Naive thymus-derived CD4-positive, alpha-beta T cell (primary cell): Measurements from ENCODE around the gene LVRN. TPM values are rescaled to one million over a fixed set of nuclear protein-coding genes. Genes with fewer than 3 reads are reported as not detected.

Source experiments
- ATAC-seq: fragments of 150-1000 bp; cut with Tn5 transposase; 2 replicates; pipeline ENCODE4 v1.10.0; 2021; ENCODE audit warnings: mild to moderate bottlenecking, moderate library complexity
- CTCF ChIA-PET: fragments of 350-600 bp; sonication (Branson Sonifier 250); formaldehyde crosslinking; loops from one replicate; lab custom pipeline; 2021; ENCODE audit warnings: antibody characterized with exemption; lab: Charles Lee
- POLR2A ChIA-PET: fragments of 350-600 bp; sonication (Branson Sonifier 250); formaldehyde crosslinking; loops from one replicate; lab custom pipeline; 2021; ENCODE audit warnings: antibody characterized with exemption, inconsistent platforms; lab: Charles Lee
- DNase-seq, 9 donors: peaks; one replicate each; pipeline versions ENCODE4 v3.0.0 to v3.0.0-alpha.2; 2020 to 2022; ENCODE audit warnings: mixed read lengths in 1 of 9
- H3K27ac ChIP-seq: one replicate; pipeline ENCODE4 v1.7.0; 2013; ENCODE audit warnings: mild to moderate bottlenecking, low read depth, low read length, moderate library complexity
- H3K27me3 ChIP-seq, 2 donors: one replicate each; pipeline ENCODE4 v1.7.0; 2013; ENCODE audit warnings: low read length in 2 of 2, mild to moderate bottlenecking in 2 of 2, moderate library complexity in 2 of 2; ENCODE audit not compliant: control insufficient read depth in 2 of 2, insufficient read depth in 2 of 2
- H3K36me3 ChIP-seq, 3 experiments: 1 replicate in 2 of 3; 2 replicates in 1 of 3; pipeline ENCODE4 v1.7.0; 2013; ENCODE audit warnings: low read length in 3 of 3, mild to moderate bottlenecking in 3 of 3, moderate library complexity in 1 of 3; ENCODE audit not compliant: insufficient read depth in 3 of 3, control insufficient read depth in 2 of 3
- H3K4me1 ChIP-seq, 2 donors: one replicate each; pipeline ENCODE4 v1.7.0; 2013; ENCODE audit warnings: low read length in 2 of 2, mild to moderate bottlenecking in 2 of 2, moderate library complexity in 1 of 2; ENCODE audit not compliant: control insufficient read depth in 2 of 2, insufficient read depth in 2 of 2
- H3K4me3 ChIP-seq: 2 replicates; pipeline ENCODE4 v1.7.0; 2013; ENCODE audit warnings: mild to moderate bottlenecking, low read length
- H3K9me3 ChIP-seq, 3 experiments: 1 replicate in 2 of 3; 2 replicates in 1 of 3; pipeline ENCODE4 v1.7.0; 2013; ENCODE audit warnings: low read length in 3 of 3; ENCODE audit not compliant: control insufficient read depth in 2 of 3
- H3K27ac Mint-ChIP-seq, 9 donors: one replicate each; pipeline ENCODE4 v1.8.0; 2020 to 2022; ENCODE audit warnings: mixed read lengths in 9 of 9, mild to moderate bottlenecking in 8 of 9, moderate library complexity in 5 of 9, inconsistent platforms in 2 of 9
- H3K27me3 Mint-ChIP-seq, 5 donors: one replicate each; pipeline ENCODE4 v1.8.0; 2021 to 2022; ENCODE audit warnings: mixed read lengths in 5 of 5, mild to moderate bottlenecking in 1 of 5
- H3K36me3 Mint-ChIP-seq, 5 donors: one replicate each; pipeline ENCODE4 v1.8.0; 2020 to 2022; ENCODE audit warnings: mixed read lengths in 5 of 5, mild to moderate bottlenecking in 3 of 5, inconsistent platforms in 1 of 5
- H3K4me1 Mint-ChIP-seq, 7 donors: one replicate each; pipeline ENCODE4 v1.8.0; 2020 to 2022; ENCODE audit warnings: mixed read lengths in 7 of 7, mild to moderate bottlenecking in 3 of 7, inconsistent platforms in 1 of 7
- H3K4me3 Mint-ChIP-seq, 10 donors: one replicate each; pipeline ENCODE4 v1.8.0; 2020 to 2022; ENCODE audit warnings: mild to moderate bottlenecking in 10 of 10, mixed read lengths in 10 of 10, moderate library complexity in 6 of 10, inconsistent platforms in 2 of 10
- H3K9me3 Mint-ChIP-seq, 11 donors: one replicate each; pipeline ENCODE4 v1.8.0; 2020 to 2022; ENCODE audit warnings: mixed read lengths in 11 of 11, mild to moderate bottlenecking in 4 of 11, inconsistent platforms in 1 of 11, moderate library complexity in 1 of 11
- intact Hi-C, 2 donors: fragments of 100-400 bp; cut with micrococcal nuclease; formaldehyde crosslinking; loops; one replicate each; pipeline ENCODE4 v1.15.1; 2023
- polyA plus RNA-seq, 2 donors: library from polyadenylated mRNA; unstranded; fragments of 300-500 nt; fragmentation: Illumina TruSeq; gene quantifications; one replicate each; pipeline ENCODE4 v1.2.3, GENCODE V29; 2021
- total RNA-seq, 6 experiments: library from RNA in 5 of 6; stranded (reverse) in 5 of 6; gene quantifications; 1 replicate in 5 of 6; 2 replicates in 1 of 6; pipeline ENCODE4 v1.2.3 and lab custom pipeline; 2021 to 2026

LVRN gene
- total and polyA plus RNA-seq, 7 experiments from 2014 or later, result 0.16 TPM; not detected in 6

GRCh38 chr5:116013207-116013785 lies 51.0 kb downstream of the LVRN start:
- H3K4me3 ChIP-seq, result no peak overlapping the region
- H3K4me1 ChIP-seq, result no peaks in the 10 kb centered on the region
- Mint-ChIP-seq H3K27ac (no peak overlapping the region), H3K36me3 (no peaks in the 10 kb centered on the region), H3K4me1 (no peaks in the 10 kb centered on the region), H3K27me3 (peaks cover 10 to 27% (median 17%) of the 10 kb centered on the region in 5 donors), H3K4me3 (no peak overlapping the region), H3K9me3 (no peaks in the 10 kb centered on the region)
- no peaks in the 10 kb centered on the region for H3K27me3 ChIP-seq
- intact Hi-C loops, result no loop called here
- ChIA-PET POLR2A (no interaction called here), CTCF (no interaction called here)
- DNase-seq (no peak), ATAC-seq (no peak)
- no peaks in the 10 kb centered on the region for H3K36me3 ChIP-seq
- no peak overlapping the region for H3K27ac ChIP-seq
- H3K9me3 ChIP-seq, result no peaks in the 10 kb centered on the region

GRCh38 chr5:116013936-116014335 lies 51.7 kb downstream of the LVRN start:
- Mint-ChIP-seq H3K36me3 (no peaks in the 10 kb centered on the region), H3K4me3 (no peak overlapping the region), H3K27ac (no peak overlapping the region), H3K9me3 (no peaks in the 10 kb centered on the region), H3K27me3 (peaks cover 8 to 27% (median 21%) of the 10 kb centered on the region in 5 donors), H3K4me1 (no peaks in the 10 kb centered on the region)
- no peak for ATAC-seq
- Histone ChIP-seq H3K4me1 (no peaks in the 10 kb centered on the region), H3K27ac (no peak overlapping the region), H3K36me3 (no peaks in the 10 kb centered on the region), H3K4me3 (no peak overlapping the region), H3K9me3 (no peaks in the 10 kb centered on the region), H3K27me3 (no peaks in the 10 kb centered on the region)
- POLR2A ChIA-PET, result no interaction called here
- DNase-seq, result no peak
- intact Hi-C loops, result no loop called here
- CTCF ChIA-PET, result no interaction called here

- H3K27me3 Mint-ChIP-seq, result peaks cover 10 to 16% (median 13%) of the 10 kb centered on the region in 5 donors
- H3K27ac ChIP-seq, result no peak overlapping the region
- H3K9me3 Mint-ChIP-seq, result no peaks in the 10 kb centered on the region
- no peak for ATAC-seq
- H3K9me3 ChIP-seq, result no peaks in the 10 kb centered on the region
- no peaks in the 10 kb centered on the region for H3K27me3 ChIP-seq
- ChIA-PET POLR2A (no interaction called here), CTCF (interaction anchor here (0.7 kb wide), 1 partner anchor 8 kb away, joined by 5 read pairs; no protein-coding TSS in a partner anchor)
- H3K27ac Mint-ChIP-seq, result no peak overlapping the region
- intact Hi-C loops, result no loop called here
- H3K4me1 ChIP-seq, result no peaks in the 10 kb centered on the region
- no peaks in the 10 kb centered on the region for H3K36me3 Mint-ChIP-seq
- H3K4me3 Mint-ChIP-seq, result no peak overlapping the region
- no peak for DNase-seq
- no peaks in the 10 kb centered on the region for H3K36me3 ChIP-seq
- H3K4me1 Mint-ChIP-seq, result no peaks in the 10 kb centered on the region
- H3K4me3 ChIP-seq, result no peak overlapping the region
These were observed 61.3 kb downstream of the LVRN start for GRCh38 chr5:116023619-116024018.

- H3K36me3 ChIP-seq, result no peaks in the 10 kb centered on the region
- CTCF ChIA-PET, result no interaction called here
- ATAC-seq (no peak), DNase-seq (no peak)
- no peak overlapping the region for H3K27ac Mint-ChIP-seq
- no peak overlapping the region for H3K27ac ChIP-seq
- POLR2A ChIA-PET, result no interaction called here
- H3K36me3 Mint-ChIP-seq, result no peaks in the 10 kb centered on the region
- H3K9me3 ChIP-seq, result no peaks in the 10 kb centered on the region
- intact Hi-C loops, result no loop called here
- no peak overlapping the region for H3K4me3 Mint-ChIP-seq
- no peaks in the 10 kb centered on the region for H3K27me3 ChIP-seq
- H3K9me3 Mint-ChIP-seq, result no peaks in the 10 kb centered on the region
- H3K4me3 ChIP-seq, result no peak overlapping the region
- H3K27me3 Mint-ChIP-seq, result peaks cover 10 to 25% (median 16%) of the 10 kb centered on the region in 5 donors
- H3K4me1 ChIP-seq, result no peaks in the 10 kb centered on the region
- no peaks in the 10 kb centered on the region for H3K4me1 Mint-ChIP-seq
These were observed 63.6 kb downstream of the LVRN start for GRCh38 chr5:116025866-116026265.

GRCh38 chr5:116032094-116032517 lies 69.8 kb downstream of the LVRN start, which contains the start of gene ARL14EPL:
Gene ARL14EPL, plus strand, starts transcription at chr5:116032472. Its CDS starts 18,994 bp downstream, at chr5:116051466.
- Histone ChIP-seq H3K36me3 (no peaks in the 10 kb centered on the region), H3K9me3 (no peaks in the 10 kb centered on the region), H3K27me3 (no peaks in the 10 kb centered on the region), H3K27ac (no peak within 1 kb of the TSS), H3K4me3 (no peak within 1 kb of the TSS), H3K4me1 (no peaks in the 10 kb centered on the region)
- H3K36me3 Mint-ChIP-seq, result no peaks in the 10 kb centered on the region
- CTCF ChIA-PET, result no interaction called here
- H3K4me1 Mint-ChIP-seq, result no peaks in the 10 kb centered on the region
- H3K4me3 Mint-ChIP-seq, result no peak within 1 kb of the TSS
- POLR2A ChIA-PET, result no interaction called here
- no peak within 1 kb of the TSS for H3K27ac Mint-ChIP-seq
- DNase-seq, result no peak
- intact Hi-C loops, result no loop called here
- peaks cover 0 to 2% (median 0%) of the 10 kb centered on the region in 11 donors for H3K9me3 Mint-ChIP-seq
- ATAC-seq, result peak; percentile 77
- peaks cover 13 to 42% (median 24%) of the 10 kb centered on the region in 5 donors for H3K27me3 Mint-ChIP-seq

- DNase-seq (no peak), ATAC-seq (no peak)
- Mint-ChIP-seq H3K27me3 (peaks cover 13 to 39% (median 25%) of the 10 kb centered on the region in 5 donors), H3K36me3 (no peaks in the 10 kb centered on the region), H3K27ac (no peak overlapping the region), H3K9me3 (peaks cover 0 to 2% (median 0%) of the 10 kb centered on the region in 11 donors), H3K4me3 (no peak overlapping the region), H3K4me1 (no peaks in the 10 kb centered on the region)
- no peak overlapping the region for H3K4me3 ChIP-seq
- no peak overlapping the region for H3K27ac ChIP-seq
- H3K27me3 ChIP-seq, result no peaks in the 10 kb centered on the region
- no peaks in the 10 kb centered on the region for H3K36me3 ChIP-seq
- no peaks in the 10 kb centered on the region for H3K9me3 ChIP-seq
- ChIA-PET POLR2A (no interaction called here), CTCF (no interaction called here)
- H3K4me1 ChIP-seq, result no peaks in the 10 kb centered on the region
- intact Hi-C loops, result no loop called here
These were observed 70.7 kb downstream of the LVRN start for GRCh38 chr5:116032991-116033390.

- H3K36me3 Mint-ChIP-seq, result no peaks in the 10 kb centered on the region
- H3K4me1 Mint-ChIP-seq, result no peaks in the 10 kb centered on the region
- no peak overlapping the region for H3K27ac Mint-ChIP-seq
- H3K9me3 Mint-ChIP-seq, result peaks cover 0 to 2% (median 0%) of the 10 kb centered on the region in 11 donors
- Histone ChIP-seq H3K9me3 (no peaks in the 10 kb centered on the region), H3K4me1 (no peaks in the 10 kb centered on the region), H3K27ac (no peak overlapping the region), H3K27me3 (no peaks in the 10 kb centered on the region), H3K4me3 (no peak overlapping the region), H3K36me3 (no peaks in the 10 kb centered on the region)
- H3K4me3 Mint-ChIP-seq, result no peak overlapping the region
- ATAC-seq (no peak), DNase-seq (no peak)
- POLR2A ChIA-PET, result no interaction called here
- H3K27me3 Mint-ChIP-seq, result peaks cover 6 to 45% (median 32%) of the 10 kb centered on the region in 5 donors
- intact Hi-C loops, result no loop called here
- CTCF ChIA-PET, result no interaction called here
These were observed 72.8 kb downstream of the LVRN start for GRCh38 chr5:116035123-116035522.
